ENCODE measurements around the gene IPPK. TPM values are rescaled to one million over a fixed set of nuclear protein-coding genes. Genes with fewer than 3 reads are reported as not detected.

Gene IPPK
- total and polyA plus RNA-seq, 2 of the 8 experiments (the other 6 are each of a cell fraction or from before 2014, with no cell fraction given): 10.5 to 13.6 TPM

DNA sequence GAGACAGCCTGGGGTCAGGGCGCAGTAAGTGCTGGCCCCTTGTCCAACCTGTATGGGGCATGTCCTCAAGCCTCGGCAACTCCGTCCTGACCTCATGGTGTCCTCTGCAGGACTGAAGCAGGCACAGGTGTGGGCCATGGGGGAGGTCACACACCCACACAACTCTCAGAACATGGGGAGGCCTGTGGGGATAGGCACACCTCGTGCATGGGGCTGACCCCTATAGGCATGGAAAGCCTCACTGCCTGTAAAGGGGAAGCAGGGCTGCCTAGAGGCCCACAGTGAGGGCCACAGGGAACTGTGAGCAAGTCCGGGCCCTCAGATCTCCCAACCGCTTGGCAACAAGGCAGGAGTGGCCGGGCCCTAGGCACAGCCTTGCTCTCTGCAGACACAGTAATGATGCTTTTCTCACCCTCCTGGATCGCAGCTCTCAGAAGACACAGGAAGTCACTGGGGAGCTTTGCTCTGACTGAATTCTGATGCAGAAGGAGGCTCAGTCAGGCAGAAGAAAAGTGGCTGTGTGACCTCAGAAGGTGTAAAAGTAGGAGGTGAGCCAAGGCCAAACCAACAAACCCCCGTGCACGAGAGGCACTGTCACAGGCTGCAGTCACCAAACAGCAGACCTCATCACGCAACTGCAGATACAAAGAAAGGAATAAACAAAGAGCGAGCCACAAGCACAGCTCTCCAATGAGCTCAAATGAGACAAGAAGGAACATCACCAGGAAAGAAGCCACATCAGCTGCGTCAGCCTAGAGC is 5.4 kb downstream of the IPPK start (continued):
- TF ChIP-seq, protein P1, sequence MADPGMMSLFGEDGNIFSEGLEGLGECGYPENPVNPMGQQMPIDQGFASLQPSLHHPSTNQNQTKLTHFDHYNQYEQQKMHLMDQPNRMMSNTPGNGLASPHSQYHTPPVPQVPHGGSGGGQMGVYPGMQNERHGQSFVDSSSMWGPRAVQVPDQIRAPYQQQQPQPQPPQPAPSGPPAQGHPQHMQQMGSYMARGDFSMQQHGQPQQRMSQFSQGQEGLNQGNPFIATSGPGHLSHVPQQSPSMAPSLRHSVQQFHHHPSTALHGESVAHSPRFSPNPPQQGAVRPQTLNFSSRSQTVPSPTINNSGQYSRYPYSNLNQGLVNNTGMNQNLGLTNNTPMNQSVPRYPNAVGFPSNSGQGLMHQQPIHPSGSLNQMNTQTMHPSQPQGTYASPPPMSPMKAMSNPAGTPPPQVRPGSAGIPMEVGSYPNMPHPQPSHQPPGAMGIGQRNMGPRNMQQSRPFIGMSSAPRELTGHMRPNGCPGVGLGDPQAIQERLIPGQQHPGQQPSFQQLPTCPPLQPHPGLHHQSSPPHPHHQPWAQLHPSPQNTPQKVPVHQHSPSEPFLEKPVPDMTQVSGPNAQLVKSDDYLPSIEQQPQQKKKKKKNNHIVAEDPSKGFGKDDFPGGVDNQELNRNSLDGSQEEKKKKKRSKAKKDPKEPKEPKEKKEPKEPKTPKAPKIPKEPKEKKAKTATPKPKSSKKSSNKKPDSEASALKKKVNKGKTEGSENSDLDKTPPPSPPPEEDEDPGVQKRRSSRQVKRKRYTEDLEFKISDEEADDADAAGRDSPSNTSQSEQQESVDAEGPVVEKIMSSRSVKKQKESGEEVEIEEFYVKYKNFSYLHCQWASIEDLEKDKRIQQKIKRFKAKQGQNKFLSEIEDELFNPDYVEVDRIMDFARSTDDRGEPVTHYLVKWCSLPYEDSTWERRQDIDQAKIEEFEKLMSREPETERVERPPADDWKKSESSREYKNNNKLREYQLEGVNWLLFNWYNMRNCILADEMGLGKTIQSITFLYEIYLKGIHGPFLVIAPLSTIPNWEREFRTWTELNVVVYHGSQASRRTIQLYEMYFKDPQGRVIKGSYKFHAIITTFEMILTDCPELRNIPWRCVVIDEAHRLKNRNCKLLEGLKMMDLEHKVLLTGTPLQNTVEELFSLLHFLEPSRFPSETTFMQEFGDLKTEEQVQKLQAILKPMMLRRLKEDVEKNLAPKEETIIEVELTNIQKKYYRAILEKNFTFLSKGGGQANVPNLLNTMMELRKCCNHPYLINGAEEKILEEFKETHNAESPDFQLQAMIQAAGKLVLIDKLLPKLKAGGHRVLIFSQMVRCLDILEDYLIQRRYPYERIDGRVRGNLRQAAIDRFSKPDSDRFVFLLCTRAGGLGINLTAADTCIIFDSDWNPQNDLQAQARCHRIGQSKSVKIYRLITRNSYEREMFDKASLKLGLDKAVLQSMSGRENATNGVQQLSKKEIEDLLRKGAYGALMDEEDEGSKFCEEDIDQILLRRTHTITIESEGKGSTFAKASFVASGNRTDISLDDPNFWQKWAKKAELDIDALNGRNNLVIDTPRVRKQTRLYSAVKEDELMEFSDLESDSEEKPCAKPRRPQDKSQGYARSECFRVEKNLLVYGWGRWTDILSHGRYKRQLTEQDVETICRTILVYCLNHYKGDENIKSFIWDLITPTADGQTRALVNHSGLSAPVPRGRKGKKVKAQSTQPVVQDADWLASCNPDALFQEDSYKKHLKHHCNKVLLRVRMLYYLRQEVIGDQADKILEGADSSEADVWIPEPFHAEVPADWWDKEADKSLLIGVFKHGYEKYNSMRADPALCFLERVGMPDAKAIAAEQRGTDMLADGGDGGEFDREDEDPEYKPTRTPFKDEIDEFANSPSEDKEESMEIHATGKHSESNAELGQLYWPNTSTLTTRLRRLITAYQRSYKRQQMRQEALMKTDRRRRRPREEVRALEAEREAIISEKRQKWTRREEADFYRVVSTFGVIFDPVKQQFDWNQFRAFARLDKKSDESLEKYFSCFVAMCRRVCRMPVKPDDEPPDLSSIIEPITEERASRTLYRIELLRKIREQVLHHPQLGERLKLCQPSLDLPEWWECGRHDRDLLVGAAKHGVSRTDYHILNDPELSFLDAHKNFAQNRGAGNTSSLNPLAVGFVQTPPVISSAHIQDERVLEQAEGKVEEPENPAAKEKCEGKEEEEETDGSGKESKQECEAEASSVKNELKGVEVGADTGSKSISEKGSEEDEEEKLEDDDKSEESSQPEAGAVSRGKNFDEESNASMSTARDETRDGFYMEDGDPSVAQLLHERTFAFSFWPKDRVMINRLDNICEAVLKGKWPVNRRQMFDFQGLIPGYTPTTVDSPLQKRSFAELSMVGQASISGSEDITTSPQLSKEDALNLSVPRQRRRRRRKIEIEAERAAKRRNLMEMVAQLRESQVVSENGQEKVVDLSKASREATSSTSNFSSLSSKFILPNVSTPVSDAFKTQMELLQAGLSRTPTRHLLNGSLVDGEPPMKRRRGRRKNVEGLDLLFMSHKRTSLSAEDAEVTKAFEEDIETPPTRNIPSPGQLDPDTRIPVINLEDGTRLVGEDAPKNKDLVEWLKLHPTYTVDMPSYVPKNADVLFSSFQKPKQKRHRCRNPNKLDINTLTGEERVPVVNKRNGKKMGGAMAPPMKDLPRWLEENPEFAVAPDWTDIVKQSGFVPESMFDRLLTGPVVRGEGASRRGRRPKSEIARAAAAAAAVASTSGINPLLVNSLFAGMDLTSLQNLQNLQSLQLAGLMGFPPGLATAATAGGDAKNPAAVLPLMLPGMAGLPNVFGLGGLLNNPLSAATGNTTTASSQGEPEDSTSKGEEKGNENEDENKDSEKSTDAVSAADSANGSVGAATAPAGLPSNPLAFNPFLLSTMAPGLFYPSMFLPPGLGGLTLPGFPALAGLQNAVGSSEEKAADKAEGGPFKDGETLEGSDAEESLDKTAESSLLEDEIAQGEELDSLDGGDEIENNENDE (IDR thresholded peaks at IDR 0.05; ENCODE audit: insufficient replicate concordance, low read length): no peak
- TF ChIP-seq, protein P2, sequence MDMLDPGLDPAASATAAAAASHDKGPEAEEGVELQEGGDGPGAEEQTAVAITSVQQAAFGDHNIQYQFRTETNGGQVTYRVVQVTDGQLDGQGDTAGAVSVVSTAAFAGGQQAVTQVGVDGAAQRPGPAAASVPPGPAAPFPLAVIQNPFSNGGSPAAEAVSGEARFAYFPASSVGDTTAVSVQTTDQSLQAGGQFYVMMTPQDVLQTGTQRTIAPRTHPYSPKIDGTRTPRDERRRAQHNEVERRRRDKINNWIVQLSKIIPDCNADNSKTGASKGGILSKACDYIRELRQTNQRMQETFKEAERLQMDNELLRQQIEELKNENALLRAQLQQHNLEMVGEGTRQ (IDR thresholded peaks at IDR 0.05; ENCODE audit: low read length): no peak
- TF ChIP-seq, protein P3, sequence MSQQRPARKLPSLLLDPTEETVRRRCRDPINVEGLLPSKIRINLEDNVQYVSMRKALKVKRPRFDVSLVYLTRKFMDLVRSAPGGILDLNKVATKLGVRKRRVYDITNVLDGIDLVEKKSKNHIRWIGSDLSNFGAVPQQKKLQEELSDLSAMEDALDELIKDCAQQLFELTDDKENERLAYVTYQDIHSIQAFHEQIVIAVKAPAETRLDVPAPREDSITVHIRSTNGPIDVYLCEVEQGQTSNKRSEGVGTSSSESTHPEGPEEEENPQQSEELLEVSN (IDR thresholded peaks at IDR 0.05): no peak

Measured in H1 (cell line).